ENCODE data around the gene NFIX. TPM values are rescaled to one million over a fixed set of nuclear protein-coding genes. Genes with fewer than 3 reads are reported as not detected.

The NFIX gene
- total RNA-seq, 4 donors from 2014 or later: 39.8 to 55.8 (median 48.2) TPM

DNA sequence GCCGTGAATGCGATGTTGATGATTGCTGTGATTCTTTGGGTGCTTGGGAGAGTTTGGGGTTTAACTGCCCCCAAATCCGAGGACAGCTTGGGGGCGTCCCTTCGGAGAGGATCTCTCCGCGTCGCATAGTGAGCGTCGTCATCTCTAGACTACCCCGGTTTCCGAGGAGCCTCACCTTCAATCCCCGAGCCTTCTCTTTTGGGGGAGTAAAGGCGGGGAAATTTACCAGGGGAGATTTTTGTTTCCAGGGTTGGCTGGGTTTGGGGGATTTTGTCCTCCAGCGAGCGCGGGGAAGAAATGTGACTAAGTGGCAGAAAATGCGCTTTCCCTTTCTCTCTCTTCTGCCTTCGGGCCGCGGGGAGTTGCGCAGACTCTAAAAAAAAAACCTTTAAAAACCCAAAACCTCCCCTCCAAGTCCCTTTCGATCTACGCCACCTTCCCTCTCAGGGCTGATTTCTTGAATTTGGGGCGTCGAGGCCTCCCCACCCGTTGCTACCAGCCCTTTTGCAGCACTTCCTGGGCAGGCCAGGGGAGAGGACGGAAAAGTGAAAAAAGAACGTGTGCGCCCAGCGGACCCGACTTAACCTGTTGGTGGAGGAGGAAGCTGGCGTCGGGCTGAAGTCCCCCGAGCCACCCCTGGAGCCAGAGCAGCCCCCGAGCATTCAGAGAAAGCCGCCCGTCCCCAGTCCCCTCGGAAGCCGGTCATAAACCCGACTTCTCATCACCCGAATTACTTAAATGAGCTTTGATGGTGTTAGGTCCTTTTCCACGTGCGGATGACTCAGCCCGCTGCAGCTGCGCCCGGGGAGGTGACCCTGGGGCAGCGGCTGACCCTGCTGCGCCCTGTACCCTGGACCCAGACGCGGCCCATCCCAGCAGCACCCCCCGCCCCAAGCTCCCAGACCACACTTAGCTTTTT lies 17.7 kb downstream of the NFIX start:
- whole genome bisulfite sequencing, 2 donors: 26 to 31% methylated on average over 52 of the region's 52 CpGs
- peak; percentile 65 to 73 for DNase-seq (ENCODE audit: low spot score in 2 of 2)
- Histone ChIP-seq H3K9me3 (no peaks in the 10 kb centered on the region), H3K4me1 (peaks cover 0 to 100% (median 46%) of the 10 kb centered on the region in 4 donors), H3K36me3 (peaks cover 0 to 4% (median 0%) of the 10 kb centered on the region in 3 donors), H3K4me3 (peak overlapping the region; percentile 17 to 50 (median 44)), H3K27me3 (peaks cover 0 to 11% of the 10 kb centered on the region in 2 donors), H3K27ac (peak overlapping the region; percentile 71 to 92 (median 80))
- peak in 1 of 2 donors; percentile 21 for TF ChIP-seq POLR2A (IDR thresholded peaks at IDR 0.05)
- peak in 1 of 2 donors; percentile 79 for TF ChIP-seq EP300 (IDR thresholded peaks at IDR 0.05)
- TF ChIP-seq, protein P1, sequence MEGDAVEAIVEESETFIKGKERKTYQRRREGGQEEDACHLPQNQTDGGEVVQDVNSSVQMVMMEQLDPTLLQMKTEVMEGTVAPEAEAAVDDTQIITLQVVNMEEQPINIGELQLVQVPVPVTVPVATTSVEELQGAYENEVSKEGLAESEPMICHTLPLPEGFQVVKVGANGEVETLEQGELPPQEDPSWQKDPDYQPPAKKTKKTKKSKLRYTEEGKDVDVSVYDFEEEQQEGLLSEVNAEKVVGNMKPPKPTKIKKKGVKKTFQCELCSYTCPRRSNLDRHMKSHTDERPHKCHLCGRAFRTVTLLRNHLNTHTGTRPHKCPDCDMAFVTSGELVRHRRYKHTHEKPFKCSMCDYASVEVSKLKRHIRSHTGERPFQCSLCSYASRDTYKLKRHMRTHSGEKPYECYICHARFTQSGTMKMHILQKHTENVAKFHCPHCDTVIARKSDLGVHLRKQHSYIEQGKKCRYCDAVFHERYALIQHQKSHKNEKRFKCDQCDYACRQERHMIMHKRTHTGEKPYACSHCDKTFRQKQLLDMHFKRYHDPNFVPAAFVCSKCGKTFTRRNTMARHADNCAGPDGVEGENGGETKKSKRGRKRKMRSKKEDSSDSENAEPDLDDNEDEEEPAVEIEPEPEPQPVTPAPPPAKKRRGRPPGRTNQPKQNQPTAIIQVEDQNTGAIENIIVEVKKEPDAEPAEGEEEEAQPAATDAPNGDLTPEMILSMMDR (IDR thresholded peaks at IDR 0.05): no peak

DNA sequence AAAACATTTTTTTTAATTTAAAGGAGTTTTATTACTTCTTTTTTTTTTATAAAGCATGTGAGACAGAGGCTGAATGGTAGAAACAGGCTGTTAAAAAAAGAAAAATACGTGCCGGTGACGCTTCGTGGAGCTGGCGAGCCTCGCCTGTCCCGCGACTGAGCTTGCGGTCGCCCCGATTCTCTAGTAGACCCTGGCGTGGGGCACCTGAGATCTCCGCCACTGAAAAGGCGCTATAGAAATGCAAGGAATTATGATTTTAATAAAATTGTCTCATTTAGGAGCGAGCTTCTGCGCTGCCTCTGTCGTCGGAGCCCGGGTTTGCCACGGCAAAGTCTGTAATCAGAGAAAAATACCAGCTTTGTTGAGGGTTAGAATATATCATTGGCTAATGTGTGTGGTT lies 18.4 kb downstream of the NFIX start:
- Histone ChIP-seq H3K36me3 (peaks cover 0 to 4% (median 0%) of the 10 kb centered on the region in 3 donors), H3K9me3 (no peaks in the 10 kb centered on the region), H3K4me3 (peak overlapping the region; percentile 17 to 50 (median 44)), H3K4me1 (peaks cover 0 to 100% (median 49%) of the 10 kb centered on the region in 4 donors), H3K27me3 (peaks cover 0 to 11% of the 10 kb centered on the region in 2 donors), H3K27ac (peak overlapping the region; percentile 71 to 92 (median 80))
- 32 to 36% methylated on average over 20 of the region's 20 CpGs for WGBS, 2 donors
- TF ChIP-seq, protein P1 (IDR thresholded peaks at IDR 0.05): no peak
- no peak for DNase-seq (ENCODE audit: low spot score in 2 of 2)

GRCh38 chr19:13014101-13014920 lies 19.0 kb downstream of the NFIX start:
- Histone ChIP-seq H3K4me1 (peaks cover 0 to 99% (median 53%) of the 10 kb centered on the region in 4 donors), H3K27me3 (peaks cover 0 to 11% of the 10 kb centered on the region in 2 donors), H3K4me3 (peak overlapping the region; percentile 17 to 50 (median 44)), H3K36me3 (no peaks in the 10 kb centered on the region), H3K9me3 (no peaks in the 10 kb centered on the region), H3K27ac (peak overlapping the region; percentile 71 to 92 (median 80))
- 40 to 48% methylated on average over 35 of the region's 35 CpGs for WGBS, 2 donors
- no peak for DNase-seq (ENCODE audit: low spot score in 2 of 2)
- no peak for TF ChIP-seq EP300 (IDR thresholded peaks at IDR 0.05)
- TF ChIP-seq, protein P1 (IDR thresholded peaks at IDR 0.05): no peak
- no peak for TF ChIP-seq POLR2A (IDR thresholded peaks at IDR 0.05)

- Histone ChIP-seq H3K9me3 (no peaks in the 10 kb centered on the region), H3K36me3 (no peaks in the 10 kb centered on the region), H3K4me3 (peak overlapping the region in 1 of 4 donors; percentile 50), H3K4me1 (peaks cover 0 to 99% (median 48%) of the 10 kb centered on the region in 4 donors), H3K27me3 (peaks cover 0 to 11% of the 10 kb centered on the region in 2 donors), H3K27ac (peak overlapping the region; percentile 71 to 92 (median 80))
- TF ChIP-seq, protein P1 (IDR thresholded peaks at IDR 0.05): no peak
- TF ChIP-seq POLR2A (IDR thresholded peaks at IDR 0.05) (no peak), EP300 (IDR thresholded peaks at IDR 0.05) (no peak)
- no peak for DNase-seq (ENCODE audit: low spot score in 2 of 2)
- 78% methylated on average over 4 of the region's 4 CpGs for WGBS, 2 donors
Measured at GRCh38 chr19:13014921-13015280, 19.6 kb downstream of the NFIX start.

Measured in tibial nerve (tissue), 4 donors.